ENCODE data around the gene OR2B2.

OR2B2 gene

GRCh38 chr6:27866357-27867050 is 45.7 kb downstream of the OR2B2 start:
- DNase-seq, result peak; percentile 18

GRCh38 chr6:27865850-27866356 is 46.3 kb downstream of the OR2B2 start:
- DNase-seq, result no peak

- peak; percentile 62 for DNase-seq
Measured at GRCh38 chr6:27864906-27865849, 47.0 kb downstream of the OR2B2 start.

- no peak for DNase-seq
Measured at GRCh38 chr6:27863962-27864905, 48.0 kb downstream of the OR2B2 start.

- DNase-seq, result no peak
Measured at GRCh38 chr6:27862396-27863066, 49.7 kb downstream of the OR2B2 start.

- DNase-seq, result no peak
Measured at GRCh38 chr6:27861861-27862260, 50.3 kb downstream of the OR2B2 start.

GRCh38 chr6:27861276-27861840 is 50.8 kb downstream of the OR2B2 start:
- DNase-seq, result no peak

All from effector CD4-positive, alpha-beta T cell (primary cell).